ENCODE results near the gene AIPL1.

DNA sequence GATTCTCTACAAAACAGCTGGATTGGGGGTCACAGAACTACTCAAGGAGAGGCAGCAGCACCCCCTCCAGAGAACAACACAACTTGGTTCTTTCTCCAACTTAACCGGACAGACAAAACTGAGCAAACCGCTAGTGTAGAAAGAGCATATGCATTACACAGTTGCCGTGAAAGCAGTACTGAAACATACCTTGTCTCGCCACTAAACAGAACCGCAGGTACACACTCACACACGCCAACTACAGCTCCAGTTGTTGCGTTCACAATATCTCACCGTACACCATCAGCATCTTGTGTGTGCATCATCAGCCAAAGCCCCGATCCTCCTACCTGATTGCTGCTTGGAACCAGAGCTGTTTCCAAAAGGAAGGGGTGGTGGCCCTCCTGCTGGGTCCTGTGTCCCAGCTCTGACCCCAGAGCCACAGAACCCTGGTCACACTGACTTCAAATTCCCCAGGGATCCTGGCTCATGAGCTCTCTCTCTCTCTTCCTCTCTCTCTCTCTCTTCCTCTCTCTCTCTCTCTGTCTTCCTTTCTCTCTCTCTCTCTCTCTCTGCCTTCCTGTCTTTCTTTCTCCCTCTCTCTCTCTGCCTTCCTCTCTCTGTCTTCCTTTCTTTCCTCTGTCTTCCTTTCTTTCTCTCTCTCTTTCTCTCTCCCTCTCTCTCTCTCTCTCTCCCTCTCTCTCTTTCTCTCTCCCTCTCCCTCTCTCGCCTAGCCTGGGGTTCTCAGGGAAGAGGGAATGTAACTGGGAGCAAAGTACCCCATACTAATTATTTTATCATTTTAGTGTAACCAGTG, 17.7 kb upstream of the AIPL1 start:
- TF ChIP-seq ZNF274 (IDR thresholded peaks at IDR 0.05; ENCODE audit: low read depth, low read length), result no peak
- TF ChIP-seq SUZ12 (IDR thresholded peaks at IDR 0.05; ENCODE audit: extremely low read depth, insufficient read depth, insufficient read length), result no peak
- TF ChIP-seq YY1 (IDR thresholded peaks at IDR 0.05; ENCODE audit: insufficient read depth, insufficient read length), result no peak
